Pulmonary artery endothelial cell (primary cell): ENCODE results near the gene ZNF154. TPM values are rescaled to one million over a fixed set of nuclear protein-coding genes. Genes with fewer than 3 reads are reported as not detected.
"Not testable (repeated sequence)": the region's sequence is repeated elsewhere in the genome, so short reads cannot be mapped to it uniquely, and the experiment has no call there.

Source experiments
- DNase-seq: peaks from one replicate; pipeline ENCODE4 v3.0.0-alpha.2; 2011; ENCODE audit warnings: low read depth, low spot score
- total RNA-seq: library from RNA; depleted of rRNA; stranded (reverse); fragments of >200 nt; gene quantifications from 2 replicates; pipeline ENCODE4 v1.2.3, GENCODE V29; 2014

The ZNF154 gene
- total RNA-seq, result 0.92 and 6.0 TPM in 2 replicates

GRCh38 chr19:57708641-57709361, at the start of gene ZNF154:
ZNF154 (minus strand) TSS chr19:57709204; CDS start chr19:57708971, 233 bp downstream.
- DNase-seq, result no peak

- no peak for DNase-seq
Measured at GRCh38 chr19:57757941-57758340, 48.9 kb upstream of the ZNF154 start.

- no peak for DNase-seq
Measured at GRCh38 chr19:57755031-57755430, 46.0 kb upstream of the ZNF154 start.

- no peak for DNase-seq
Measured at GRCh38 chr19:57754091-57754673, 45.2 kb upstream of the ZNF154 start.

- DNase-seq, result no peak
Measured at GRCh38 chr19:57748029-57748428, 39.0 kb upstream of the ZNF154 start.

GRCh38 chr19:57747472-57747807, 38.4 kb upstream of the ZNF154 start:
- DNase-seq, result no peak

- DNase-seq, result peak; percentile 67
Measured at GRCh38 chr19:57746580-57747471, 37.8 kb upstream of the ZNF154 start, which contains the start of gene ZNF776. ZNF776 (plus strand) TSS chr19:57746815; CDS start chr19:57747059, 244 bp downstream.

GRCh38 chr19:57738770-57739169, 29.8 kb upstream of the ZNF154 start:
- DNase-seq, result not testable (repeated sequence)

GRCh38 chr19:57738320-57738719, 29.3 kb upstream of the ZNF154 start:
- not testable (repeated sequence) for DNase-seq

- no peak for DNase-seq
Measured at GRCh38 chr19:57720878-57721277, 11.9 kb upstream of the ZNF154 start.

GRCh38 chr19:57719901-57720519, 11.0 kb upstream of the ZNF154 start:
- DNase-seq, result no peak

GRCh38 chr19:57719424-57719823, 10.4 kb upstream of the ZNF154 start:
- DNase-seq, result no peak

GRCh38 chr19:57712222-57712621, 3.2 kb upstream of the ZNF154 start:
- no peak for DNase-seq

- no peak for DNase-seq
Measured at GRCh38 chr19:57709616-57710015, 612 bp upstream of the ZNF154 start.

GRCh38 chr19:57706346-57706745, 2.7 kb downstream of the ZNF154 start:
- no peak for DNase-seq

GRCh38 chr19:57701625-57702024, 7.4 kb downstream of the ZNF154 start:
- no peak for DNase-seq

GRCh38 chr19:57689750-57690149, 19.3 kb downstream of the ZNF154 start:
- DNase-seq, result no peak

- no peak for DNase-seq
Measured at GRCh38 chr19:57688011-57688763, 20.8 kb downstream of the ZNF154 start.

GRCh38 chr19:57687363-57688010, 21.5 kb downstream of the ZNF154 start:
- DNase-seq, result no peak

GRCh38 chr19:57686727-57687126, 22.3 kb downstream of the ZNF154 start:
- no peak for DNase-seq
